Raji (cell line): Measurements from ENCODE around the gene AP4E1.
A peak's percentile ranks its signal among the peaks of the same experiment; 100 is the strongest.

Source experiments
- POLR2A ChIP-seq: IDR thresholded peaks from 2 replicates; pipeline ENCODE4 v1.6.1; 2011; ENCODE audit warnings: low read depth, low read length, control low read depth; ENCODE audit not compliant: insufficient read depth

The AP4E1 gene

DNA sequence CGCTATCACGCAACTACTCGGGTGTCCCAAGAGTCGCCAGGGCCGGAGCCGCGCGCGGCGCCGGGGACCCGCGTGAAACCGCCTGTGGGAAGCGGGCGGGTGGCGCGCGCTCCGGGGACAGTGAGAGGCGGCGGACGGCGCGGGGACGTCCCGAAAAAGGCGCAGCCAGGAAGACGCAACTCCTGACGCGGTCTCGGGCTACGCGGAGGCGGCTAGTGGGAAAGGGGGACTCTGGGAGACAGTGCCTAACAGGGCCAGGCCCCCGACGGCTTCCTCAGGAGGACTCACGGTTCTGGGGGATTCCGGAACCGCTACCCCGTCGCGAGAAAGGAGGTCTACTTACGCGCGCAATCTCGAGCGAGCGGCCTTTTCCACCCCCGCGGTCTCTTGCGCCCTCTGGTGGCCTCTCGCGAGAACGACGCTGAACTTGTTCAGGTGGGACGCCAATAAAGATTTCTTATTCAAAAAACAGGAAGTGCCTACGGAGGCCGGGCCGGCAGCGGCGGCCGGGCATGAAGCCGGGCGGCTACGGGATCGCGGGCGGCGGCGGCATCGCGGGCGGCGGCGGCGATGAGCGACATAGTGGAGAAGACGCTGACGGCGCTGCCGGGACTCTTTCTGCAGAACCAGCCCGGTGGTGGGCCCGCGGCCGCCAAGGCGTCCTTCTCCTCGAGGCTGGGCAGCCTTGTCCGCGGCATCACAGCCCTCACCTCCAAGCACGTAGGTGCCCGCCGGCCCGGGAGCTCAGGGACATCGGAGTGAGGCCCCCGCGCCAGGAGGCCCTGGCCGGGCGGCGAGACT is at the start of gene AP4E1:
Gene AP4E1 (plus strand): TSS at position 475 of the 801 bp plus-strand sequence. CDS start 96 bp downstream, at position 571.
- peak; percentile 67 for TF ChIP-seq POLR2A

GRCh38 chr15:50860824-50861223 is 47.7 kb upstream of the AP4E1 start:
- no peak for TF ChIP-seq POLR2A

- TF ChIP-seq POLR2A: no peak
Observed at GRCh38 chr15:50862553-50862952, 45.9 kb upstream of the AP4E1 start.

GRCh38 chr15:50864873-50865272 is 43.6 kb upstream of the AP4E1 start:
- TF ChIP-seq POLR2A: no peak

DNA sequence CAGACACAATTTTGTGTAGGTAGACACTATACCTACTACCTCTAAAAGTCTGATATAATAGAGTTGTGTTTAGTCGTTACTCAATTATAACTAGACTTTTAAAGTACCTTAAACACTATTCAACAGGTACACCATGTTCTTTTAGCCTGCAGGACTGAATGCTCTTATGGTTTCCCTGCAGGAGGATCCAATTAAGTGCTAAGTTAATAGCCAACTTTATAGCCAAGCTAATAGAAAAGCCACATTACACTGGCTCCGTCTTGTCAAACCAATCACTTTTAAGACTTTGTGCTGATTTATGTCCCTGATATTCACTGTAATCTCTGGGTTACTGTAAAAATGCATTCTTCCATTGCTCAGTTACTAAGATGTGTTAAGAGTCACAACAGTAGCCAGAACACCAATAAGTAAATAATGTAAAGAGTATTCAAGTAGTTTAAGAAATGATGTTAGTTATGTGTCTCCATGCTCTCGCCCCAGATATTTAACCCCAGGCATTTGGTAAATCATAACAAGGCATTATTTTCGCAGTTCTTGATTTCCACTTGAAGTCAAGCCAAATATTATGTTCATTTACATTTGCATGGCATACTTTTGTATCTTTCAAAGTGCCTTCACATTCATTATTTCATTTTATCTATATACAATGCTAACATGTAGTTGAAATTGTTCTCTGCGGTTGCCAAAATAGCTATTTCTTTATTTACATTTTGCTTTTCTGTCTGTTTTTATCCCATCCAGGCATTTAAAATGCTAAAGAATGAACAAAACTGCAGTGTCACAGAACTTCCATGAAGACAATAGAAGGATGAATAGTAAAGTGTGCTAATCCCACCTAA is 42.7 kb upstream of the AP4E1 start:
- no peak for TF ChIP-seq POLR2A

DNA sequence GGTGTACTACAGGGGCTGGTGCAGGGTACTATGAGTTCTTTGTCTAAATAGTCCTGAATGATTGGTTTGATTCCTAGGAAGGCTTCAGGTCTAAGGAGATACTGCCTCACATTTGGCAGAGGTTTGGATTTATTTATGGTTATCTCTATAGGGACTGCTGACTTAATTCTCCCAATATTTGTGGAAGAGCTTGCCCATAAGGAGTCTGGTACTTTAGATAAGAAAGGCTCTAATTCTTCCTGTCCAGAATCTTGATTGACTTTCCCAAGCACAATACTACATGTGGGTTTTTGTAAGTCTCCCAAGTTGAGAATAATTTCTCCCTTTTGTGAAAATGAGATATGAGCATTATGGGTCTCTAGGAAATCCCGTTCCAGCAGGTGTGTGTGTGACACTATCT is 36.7 kb upstream of the AP4E1 start:
- no peak for TF ChIP-seq POLR2A

- TF ChIP-seq POLR2A: no peak
Observed at GRCh38 chr15:50872832-50873426, 35.6 kb upstream of the AP4E1 start.

GRCh38 chr15:50873935-50874361 is 34.5 kb upstream of the AP4E1 start:
- TF ChIP-seq POLR2A: no peak

- no peak for TF ChIP-seq POLR2A
Observed at GRCh38 chr15:50876260-50876988, 32.1 kb upstream of the AP4E1 start.

- TF ChIP-seq POLR2A: no peak
Observed at GRCh38 chr15:50876989-50877360, 31.5 kb upstream of the AP4E1 start.

DNA sequence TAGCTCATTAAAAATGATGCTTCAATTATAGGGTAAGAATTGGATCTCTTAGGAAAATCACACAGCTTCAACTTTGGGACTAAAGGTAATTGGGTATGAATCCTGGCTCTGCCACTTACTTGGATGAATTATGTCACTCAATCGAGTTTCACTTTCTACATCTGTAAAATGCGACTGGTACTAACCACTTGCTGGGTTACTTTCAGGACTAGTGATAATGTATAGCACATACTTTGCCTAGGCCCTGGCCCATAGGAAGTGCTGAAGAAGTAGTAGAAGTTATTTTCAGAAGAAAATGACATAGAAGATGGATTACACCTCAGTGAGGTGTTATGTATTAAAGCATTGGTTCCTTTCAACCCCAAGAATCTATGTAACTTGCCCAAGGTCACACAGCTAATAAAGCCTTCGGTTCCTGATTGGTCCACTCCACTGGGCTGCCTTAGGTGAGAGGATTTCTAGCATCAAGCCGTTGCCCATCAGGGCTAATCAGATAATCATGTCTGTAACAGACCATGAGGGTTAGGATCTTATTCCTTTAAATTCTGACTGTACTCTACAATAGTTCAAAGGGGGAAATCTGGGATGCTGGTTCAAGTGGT is 29.4 kb upstream of the AP4E1 start:
- no peak for TF ChIP-seq POLR2A

GRCh38 chr15:50880206-50880605 is 28.3 kb upstream of the AP4E1 start:
- TF ChIP-seq POLR2A: no peak

DNA sequence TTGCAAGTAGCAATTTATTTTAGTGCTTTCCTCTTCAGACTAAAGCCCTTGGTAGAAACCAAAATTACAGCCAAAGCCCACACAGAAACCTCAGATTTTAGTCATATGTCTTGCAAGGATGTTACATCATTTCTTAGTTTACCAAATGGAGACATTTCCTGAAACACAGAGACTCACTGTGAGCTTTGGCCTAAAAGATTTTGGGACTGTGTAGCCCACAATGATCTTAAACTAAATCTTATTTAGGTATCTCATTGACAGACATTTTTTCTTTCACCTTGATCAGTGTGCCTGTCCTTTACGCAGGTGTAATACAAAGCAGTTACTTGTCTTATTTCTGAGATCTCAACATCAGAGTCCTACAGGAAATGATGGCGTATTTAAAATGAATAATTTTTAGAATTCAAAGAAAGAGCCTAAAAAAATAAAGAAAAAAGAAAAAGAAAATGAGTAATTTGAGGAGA is 27.8 kb upstream of the AP4E1 start:
- TF ChIP-seq POLR2A: no peak
